ENCODE data around the gene SAMD14. TPM values are rescaled to one million over a fixed set of nuclear protein-coding genes. Genes with fewer than 3 reads are reported as not detected.

SAMD14 gene
- total RNA-seq, 2 experiments from 2014 or later = 0.59 TPM; not detected in 1

DNA sequence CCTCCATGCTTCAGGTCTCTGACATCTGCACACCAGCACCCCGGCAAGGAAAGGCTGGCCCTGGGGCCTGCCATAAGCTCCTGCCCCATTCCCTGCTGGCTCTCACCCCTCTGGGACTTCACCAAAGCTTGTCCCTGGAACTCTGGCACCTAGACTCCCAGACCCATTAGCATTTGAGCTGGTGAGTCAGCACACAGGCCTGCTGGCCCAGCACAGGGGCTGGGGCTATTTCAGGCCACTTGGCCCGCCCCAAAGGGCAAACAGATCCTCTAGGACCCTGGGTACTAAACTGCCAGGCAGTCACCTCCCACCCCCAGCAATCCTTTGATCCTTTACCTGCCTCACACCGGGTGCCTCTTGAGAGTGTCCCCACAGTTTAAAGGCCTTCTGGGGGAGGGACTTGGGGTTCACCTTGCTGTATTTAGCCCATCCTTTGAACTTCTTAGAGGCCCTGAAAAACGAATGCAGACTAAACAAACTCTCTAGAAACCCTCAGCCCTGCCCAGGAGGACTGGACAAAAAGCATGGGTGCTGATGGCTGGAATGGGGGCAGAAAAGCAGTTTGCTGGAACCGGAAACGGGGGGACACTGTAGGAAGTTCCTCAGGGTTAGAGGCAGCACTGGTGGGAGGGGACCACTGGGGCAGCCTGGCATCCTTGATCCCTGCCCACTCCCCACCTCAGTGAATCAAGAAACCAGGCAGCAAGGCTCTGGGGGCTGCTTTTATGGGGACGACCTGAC is 3.2 kb upstream of the SAMD14 start:
- POLR2A ChIA-PET = no interaction called here

GRCh38 chr17:50132104-50132794 is 2.3 kb upstream of the SAMD14 start:
- intact Hi-C loops (cut with micrococcal nuclease; ENCODE audit: unreplicated experiment) = no loop called here

More for the DNA sequence above, 3.2 kb upstream of the SAMD14 start:
- BruUV-seq (replicated peaks) = no TSS peak
- Histone ChIP-seq H3K9me3 (ENCODE audit: low read length) (no peaks in the 10 kb centered on the region), H3K4me3 (ENCODE audit: low read depth, low read length, poor library complexity, severe bottlenecking) (no peak overlapping the region), H3K27ac (ENCODE audit: low read depth, low read length, poor library complexity, severe bottlenecking) (no peak overlapping the region), H3K4me1 (ENCODE audit: insufficient read depth, low read length, poor library complexity, severe bottlenecking) (peaks cover 6% of the 10 kb centered on the region), H3K9me2 (ENCODE audit: insufficient read depth, low read length) (no peaks in the 10 kb centered on the region), H4K20me1 (ENCODE audit: insufficient read depth, low read length) (no peaks in the 10 kb centered on the region), H2AFZ (ENCODE audit: low read length) (no peak overlapping the region), H3K36me3 (ENCODE audit: insufficient read depth, low read length) (peaks cover 60% of the 10 kb centered on the region), H3K79me2 (ENCODE audit: insufficient read depth, low read depth, low read length) (no peaks in the 10 kb centered on the region), H3K4me2 (ENCODE audit: low read length) (no peak overlapping the region)
- no peak for DNase-seq (ENCODE audit: low spot score)
- intact Hi-C loops (cut with micrococcal nuclease; ENCODE audit: unreplicated experiment) = no loop called here
- CTCF ChIA-PET (ENCODE audit: unreplicated experiment) = no interaction called here
- no peak for TF ChIP-seq EZH2phosphoT487 (IDR thresholded peaks at IDR 0.05; ENCODE audit: borderline replicate concordance, low read depth, low read length)
- no peak for TF ChIP-seq CTCF (conservative IDR thresholded peaks at IDR 0.05; ENCODE audit: low read length)

More at GRCh38 chr17:50132104-50132794, 2.3 kb upstream of the SAMD14 start:
- no TSS peak for BruUV-seq (replicated peaks)
- Histone ChIP-seq H3K4me3 (ENCODE audit: low read depth, low read length, poor library complexity, severe bottlenecking) (no peak overlapping the region), H2AFZ (ENCODE audit: low read length) (no peak overlapping the region), H3K27ac (ENCODE audit: low read depth, low read length, poor library complexity, severe bottlenecking) (no peak overlapping the region), H3K36me3 (ENCODE audit: insufficient read depth, low read length) (peaks cover 51% of the 10 kb centered on the region), H4K20me1 (ENCODE audit: insufficient read depth, low read length) (no peaks in the 10 kb centered on the region), H3K9me3 (ENCODE audit: low read length) (no peaks in the 10 kb centered on the region), H3K79me2 (ENCODE audit: insufficient read depth, low read depth, low read length) (no peaks in the 10 kb centered on the region), H3K4me2 (ENCODE audit: low read length) (no peak overlapping the region), H3K9me2 (ENCODE audit: insufficient read depth, low read length) (no peaks in the 10 kb centered on the region), H3K4me1 (ENCODE audit: insufficient read depth, low read length, poor library complexity, severe bottlenecking) (peaks cover 11% of the 10 kb centered on the region)
- CTCF ChIA-PET (ENCODE audit: unreplicated experiment) = no interaction called here
- DNase-seq (ENCODE audit: low spot score) = no peak
- POLR2A ChIA-PET = no interaction called here
- TF ChIP-seq CTCF (conservative IDR thresholded peaks at IDR 0.05; ENCODE audit: low read length) (no peak), EZH2phosphoT487 (IDR thresholded peaks at IDR 0.05; ENCODE audit: borderline replicate concordance, low read depth, low read length) (no peak)

Measured in OCI-LY7 (cell line).